GM18907 (cell line): ENCODE measurements around the gene SNRNP27.
A peak's percentile ranks its signal among the peaks of the same experiment; 100 is the strongest.
"Not testable (repeated sequence)": the region's sequence is repeated elsewhere in the genome, so short reads cannot be mapped to it uniquely, and the experiment has no call there.

ENCODE experiments used
- ATAC-seq: cut with Tn5 transposase; IDR thresholded peaks from one replicate; pipeline ENCODE4 v1.9.1; 2021; ENCODE audit warnings: mild to moderate bottlenecking, moderate library complexity; ENCODE audit not compliant: unreplicated experiment

Gene SNRNP27

GRCh38 chr2:69893684-69894551 is at the start of gene SNRNP27:
TSS of gene SNRNP27 (plus strand) at chr2:69893956. CDS start at chr2:69893985, 29 bp downstream.
- peak; percentile 75 for ATAC-seq

GRCh38 chr2:69843993-69844392 is 49.8 kb upstream of the SNRNP27 start:
- no peak for ATAC-seq

GRCh38 chr2:69844560-69844959 is 49.2 kb upstream of the SNRNP27 start:
- no peak for ATAC-seq

GRCh38 chr2:69846182-69847067 is 47.3 kb upstream of the SNRNP27 start:
- ATAC-seq: no peak

- ATAC-seq: no peak
These were observed 46.5 kb upstream of the SNRNP27 start for GRCh38 chr2:69847068-69847828.

DNA sequence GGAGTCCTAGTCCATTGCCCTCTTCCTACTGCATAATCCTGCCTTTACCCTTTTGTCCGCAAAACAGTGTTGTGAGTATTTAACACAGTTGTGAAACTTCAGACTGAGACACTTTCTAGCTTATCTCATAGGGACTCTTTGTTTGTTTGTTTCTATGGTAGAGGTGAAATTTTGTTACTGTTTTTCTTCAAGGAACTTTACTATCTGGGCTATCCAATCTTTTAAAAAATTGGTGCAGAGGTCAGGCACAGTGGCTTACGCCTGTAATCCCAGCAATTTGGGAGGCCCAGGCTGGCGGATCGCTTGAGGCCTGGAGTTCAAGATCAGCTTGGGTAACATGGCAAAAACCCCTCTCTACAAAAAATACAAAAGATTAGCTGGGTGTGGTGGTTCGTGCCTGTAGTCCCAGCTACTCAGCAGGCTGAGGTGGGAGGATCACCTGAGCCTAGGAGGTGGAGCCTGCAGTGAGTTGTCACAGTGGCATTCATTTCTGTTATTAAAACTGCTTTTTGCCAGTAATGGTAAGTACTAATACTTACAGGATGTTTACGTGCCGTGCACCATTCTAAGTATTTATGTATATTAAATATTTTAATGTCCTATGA is 45.5 kb upstream of the SNRNP27 start:
- ATAC-seq: no peak

GRCh38 chr2:69858261-69858660 is 35.5 kb upstream of the SNRNP27 start:
- no peak for ATAC-seq

- no peak for ATAC-seq
These were observed 30.5 kb upstream of the SNRNP27 start for GRCh38 chr2:69863298-69863697.

GRCh38 chr2:69888451-69888850 is 5.3 kb upstream of the SNRNP27 start:
- no peak for ATAC-seq

- ATAC-seq: no peak
These were observed 4.5 kb upstream of the SNRNP27 start for GRCh38 chr2:69889302-69889701.

DNA sequence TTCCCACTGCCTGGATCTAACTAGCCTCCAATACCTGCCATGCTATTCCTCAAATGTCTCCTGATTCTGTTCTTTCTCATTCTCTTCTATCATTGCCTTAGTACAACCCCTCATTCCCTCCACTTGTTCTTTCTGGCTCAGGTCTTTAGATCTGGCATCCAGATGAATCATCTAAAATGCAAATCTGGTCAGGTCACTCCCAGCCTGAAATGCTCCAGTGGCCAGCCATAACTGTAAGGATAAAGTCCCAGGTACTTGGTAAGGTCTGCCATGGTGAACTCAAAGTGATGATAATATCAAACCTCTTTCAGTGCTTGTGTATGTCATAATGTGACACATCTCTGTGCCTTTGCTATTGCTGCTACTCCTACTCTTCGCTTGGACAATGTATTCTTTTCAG is 2.9 kb upstream of the SNRNP27 start:
- ATAC-seq: no peak

DNA sequence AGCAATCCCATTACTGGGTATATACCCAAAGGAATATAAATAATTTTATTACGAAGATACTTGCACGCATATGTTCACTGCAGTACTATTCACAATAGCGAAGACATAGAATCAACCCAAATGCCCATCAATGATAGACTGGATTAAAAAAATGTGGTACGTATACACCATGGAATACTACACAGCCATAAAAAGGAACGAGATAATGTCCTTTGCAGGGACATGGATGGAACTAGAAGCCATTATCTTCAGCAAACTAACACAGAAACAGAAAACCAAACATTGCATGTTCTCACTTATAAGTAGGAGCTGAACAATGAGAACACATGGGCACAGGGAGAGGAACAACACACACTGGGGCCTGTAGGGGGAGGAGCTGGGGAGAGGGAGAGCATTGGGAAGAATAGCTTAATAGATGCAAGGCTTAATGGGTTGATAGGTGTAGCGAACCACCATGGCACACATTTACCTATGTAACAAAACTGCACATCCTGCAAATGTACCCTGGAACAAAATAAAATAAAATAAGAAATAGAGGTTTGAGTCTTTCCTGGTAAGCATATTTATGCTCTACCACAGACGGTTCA is 825 bp upstream of the SNRNP27 start:
- not testable (repeated sequence) for ATAC-seq

DNA sequence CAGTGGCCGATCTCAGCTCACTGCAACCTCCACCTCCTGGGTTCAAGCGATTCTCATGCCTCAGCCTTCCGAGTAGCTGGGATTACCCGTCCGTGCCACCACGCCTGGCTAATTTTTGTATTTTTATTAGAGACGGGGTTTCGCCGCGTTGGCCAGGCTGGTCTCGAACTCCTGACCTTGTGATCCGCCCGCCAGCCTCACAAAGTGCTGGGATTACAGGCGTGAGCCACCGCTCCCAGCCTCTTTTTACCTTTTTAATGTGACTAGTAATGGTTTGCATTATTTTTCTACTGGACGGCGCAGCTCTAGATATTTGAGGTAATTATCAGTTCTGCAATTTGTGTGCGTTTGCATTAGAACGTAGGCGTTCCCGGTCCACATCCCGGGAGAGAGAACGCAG is 981 bp downstream of the SNRNP27 start:
- not testable (repeated sequence) for ATAC-seq

- ATAC-seq: no peak
These were observed 8.6 kb downstream of the SNRNP27 start for GRCh38 chr2:69902213-69902922.

DNA sequence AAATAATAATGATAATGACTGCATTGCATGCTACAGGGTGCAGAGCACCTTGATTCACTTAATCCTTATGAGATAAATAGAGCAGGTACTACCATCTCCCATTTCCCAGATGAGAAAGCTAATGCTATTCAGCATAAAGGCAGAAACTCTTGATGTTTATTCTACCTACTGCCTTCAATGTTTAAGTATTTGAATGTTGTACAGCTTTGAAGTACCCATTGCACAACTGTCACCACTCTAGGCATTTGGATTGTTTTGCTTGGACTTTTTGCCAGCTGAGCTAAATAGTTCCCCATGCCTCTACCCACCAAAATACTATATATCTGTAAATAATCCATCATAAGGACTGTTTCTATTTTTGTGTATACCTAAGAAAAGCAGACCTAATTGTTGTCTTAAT is 13.5 kb downstream of the SNRNP27 start:
- no peak for ATAC-seq

GRCh38 chr2:69911985-69912563 is 18.3 kb downstream of the SNRNP27 start:
- ATAC-seq: no peak

DNA sequence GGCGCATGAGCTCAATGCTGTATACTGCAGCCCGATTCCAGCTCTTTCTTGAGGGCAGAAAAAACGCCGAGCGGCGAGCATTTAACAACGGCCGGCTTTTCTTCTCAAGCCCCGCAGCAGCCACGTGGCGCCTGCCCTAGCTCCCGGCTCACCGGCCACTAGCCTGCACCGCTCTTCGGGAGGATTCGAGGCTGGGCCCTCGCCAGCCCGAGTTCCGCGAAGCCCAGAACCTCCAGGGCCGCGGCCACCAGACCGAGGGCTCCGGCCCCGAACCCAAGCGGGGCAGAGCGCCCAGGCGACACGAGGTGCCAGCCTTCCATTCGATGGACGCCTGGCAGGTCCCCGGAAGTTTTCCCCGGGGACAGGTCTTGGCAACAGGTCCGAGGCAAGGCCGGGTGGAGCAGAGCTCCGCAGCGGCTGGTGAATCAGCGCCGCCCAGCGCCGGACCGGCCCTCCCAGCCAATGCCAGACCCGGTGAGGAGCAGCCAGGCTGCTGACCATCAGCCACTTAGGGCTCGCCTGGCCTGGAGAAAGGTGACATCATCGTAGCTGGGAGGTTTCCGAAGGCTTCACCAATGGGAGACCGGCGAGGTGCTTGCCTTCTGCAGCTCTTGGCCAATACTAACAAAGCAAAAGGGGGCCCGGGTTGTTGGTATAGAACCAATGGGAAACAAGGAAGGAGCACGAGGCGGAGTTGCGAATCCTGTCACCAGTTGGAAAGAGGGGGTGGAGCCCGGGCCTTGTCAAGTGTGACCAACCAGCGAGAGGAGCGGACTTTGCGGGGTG is 20.6 kb downstream of the SNRNP27 start:
- ATAC-seq: peak; percentile 91
